BJ (cell line): Measurements from ENCODE around the gene COL24A1. TPM values are rescaled to one million over a fixed set of nuclear protein-coding genes. Genes with fewer than 3 reads are reported as not detected.
"Not testable (repeated sequence)": the region's sequence is repeated elsewhere in the genome, so short reads cannot be mapped to it uniquely, and the experiment has no call there.

ENCODE experiments used
- CTCF ChIA-PET: fragments of 350-600 bp; formaldehyde crosslinking; extraction: SDS; loops from one replicate; lab custom pipeline; 2021; ENCODE audit warnings: antibody characterized with exemption, inconsistent platforms; lab: Yijun Ruan, JAX
- POLR2A ChIA-PET: fragments of 300-600 bp; sonication (Branson Sonifier 250); formaldehyde crosslinking; extraction: SDS; loops from one replicate; lab custom pipeline; 2021; ENCODE audit warnings: antibody characterized with exemption; lab: Charles Lee
- DNase-seq: peaks from one replicate; pipeline ENCODE4 v3.0.0-alpha.2; 2011; ENCODE audit warnings: low read depth
- H3K27me3 ChIP-seq: 2 replicates; pipeline ENCODE4 v1.6.0; 2011; ENCODE audit warnings: low read length; ENCODE audit not compliant: control insufficient read depth, insufficient read depth
- H3K36me3 ChIP-seq: 2 replicates; pipeline ENCODE4 v1.5.1; 2011; ENCODE audit warnings: low read length; ENCODE audit not compliant: control insufficient read depth, insufficient read depth
- H3K4me3 ChIP-seq: 2 replicates; pipeline ENCODE4 v1.5.1; 2011; ENCODE audit warnings: low read depth, mild to moderate bottlenecking, control low read depth, low read length
- polyA plus RNA-seq: library from polyadenylated mRNA; depleted of rRNA; stranded (reverse); fragments of >200 nt; gene quantifications from 2 replicates; pipeline ENCODE4 v1.2.3, GENCODE V29; 2011
- TF ChIP-seq, protein P1 (sequence below): IDR thresholded peaks from 2 replicates; pipeline ENCODE4 v1.5.1; 2011; ENCODE audit warnings: low read depth, mild to moderate bottlenecking, control low read depth, inconsistent platforms, low read length, moderate library complexity; ENCODE audit not compliant: insufficient read depth

The COL24A1 gene
- polyA plus RNA-seq, 1 experiment: 0.28 TPM

DNA sequence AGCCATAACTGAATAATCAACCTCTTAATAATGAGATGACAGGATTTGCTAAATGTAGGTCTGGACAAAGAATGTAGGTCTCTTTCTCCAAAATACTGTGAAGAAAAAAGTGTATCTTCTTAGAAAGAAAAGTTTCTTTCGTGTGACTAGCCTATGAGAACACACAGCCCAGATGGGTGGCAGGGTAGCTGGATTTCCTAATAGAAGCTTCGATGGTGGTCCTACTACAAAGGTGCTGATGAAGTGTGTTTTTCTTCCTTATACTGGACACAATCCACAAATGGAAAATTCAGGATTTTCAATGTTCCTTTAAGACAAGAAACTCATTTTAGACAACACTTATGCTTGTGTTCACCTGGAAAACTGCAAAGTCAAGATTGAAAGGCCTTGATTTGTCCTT, 358.2 kb downstream of the COL24A1 start:
- no peaks in the 10 kb centered on the region for H3K27me3 ChIP-seq
- DNase-seq: no peak
- CTCF ChIA-PET: no interaction called here
- no peaks in the 10 kb centered on the region for H3K36me3 ChIP-seq
- POLR2A ChIA-PET: no interaction called here
- TF ChIP-seq, protein P1, sequence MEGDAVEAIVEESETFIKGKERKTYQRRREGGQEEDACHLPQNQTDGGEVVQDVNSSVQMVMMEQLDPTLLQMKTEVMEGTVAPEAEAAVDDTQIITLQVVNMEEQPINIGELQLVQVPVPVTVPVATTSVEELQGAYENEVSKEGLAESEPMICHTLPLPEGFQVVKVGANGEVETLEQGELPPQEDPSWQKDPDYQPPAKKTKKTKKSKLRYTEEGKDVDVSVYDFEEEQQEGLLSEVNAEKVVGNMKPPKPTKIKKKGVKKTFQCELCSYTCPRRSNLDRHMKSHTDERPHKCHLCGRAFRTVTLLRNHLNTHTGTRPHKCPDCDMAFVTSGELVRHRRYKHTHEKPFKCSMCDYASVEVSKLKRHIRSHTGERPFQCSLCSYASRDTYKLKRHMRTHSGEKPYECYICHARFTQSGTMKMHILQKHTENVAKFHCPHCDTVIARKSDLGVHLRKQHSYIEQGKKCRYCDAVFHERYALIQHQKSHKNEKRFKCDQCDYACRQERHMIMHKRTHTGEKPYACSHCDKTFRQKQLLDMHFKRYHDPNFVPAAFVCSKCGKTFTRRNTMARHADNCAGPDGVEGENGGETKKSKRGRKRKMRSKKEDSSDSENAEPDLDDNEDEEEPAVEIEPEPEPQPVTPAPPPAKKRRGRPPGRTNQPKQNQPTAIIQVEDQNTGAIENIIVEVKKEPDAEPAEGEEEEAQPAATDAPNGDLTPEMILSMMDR: no peak
- no peak overlapping the region for H3K4me3 ChIP-seq

DNA sequence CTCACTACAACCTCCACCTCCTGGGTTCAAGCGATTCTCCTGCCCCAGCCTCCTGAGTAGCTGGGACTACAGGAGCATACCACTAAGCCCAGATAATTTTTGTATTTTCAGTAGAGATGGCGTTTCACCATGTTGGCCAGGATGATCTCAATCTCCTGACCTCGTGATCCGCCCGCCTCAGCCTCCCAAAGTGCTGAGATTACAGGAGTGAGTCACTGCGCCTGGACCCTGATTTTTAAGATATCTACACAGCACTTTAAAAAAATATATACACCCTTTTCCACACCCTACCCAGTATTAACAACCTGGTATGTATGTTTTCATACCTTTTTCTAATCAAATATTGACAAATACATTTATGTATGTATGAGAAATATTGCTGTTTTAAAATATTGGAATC, 379.6 kb downstream of the COL24A1 start:
- POLR2A ChIA-PET, H3K36me3 ChIP-seq, DNase-seq, H3K27me3 ChIP-seq, H3K4me3 ChIP-seq, CTCF ChIA-PET: not testable (repeated sequence)

DNA sequence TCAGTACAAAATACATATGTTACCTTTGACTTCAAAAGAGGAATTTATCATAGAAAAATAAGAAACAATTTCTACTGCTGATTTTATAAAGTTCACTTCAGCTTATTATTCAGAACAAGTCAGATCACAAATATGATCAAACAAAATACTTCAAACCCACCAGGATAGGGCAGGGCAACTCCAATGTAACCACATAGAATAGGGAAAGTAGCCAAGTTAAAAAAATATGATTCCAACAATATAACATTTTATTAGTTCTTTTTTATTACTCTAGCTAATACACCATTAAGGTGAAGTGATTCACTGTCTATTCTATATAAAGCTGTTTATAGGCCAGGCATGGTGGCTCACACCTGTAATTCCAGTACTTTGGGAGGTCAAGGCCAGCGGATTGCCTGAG, 393.8 kb downstream of the COL24A1 start:
- ChIA-PET CTCF (interaction anchor here (1.1 to 1.4 kb wide), 2 partner anchors 13 to 15 kb away, joined by 3 read pairs; no protein-coding TSS in a partner anchor), POLR2A (no interaction called here)
- Histone ChIP-seq H3K4me3 (no peak overlapping the region), H3K27me3 (no peaks in the 10 kb centered on the region), H3K36me3 (no peaks in the 10 kb centered on the region)
- TF ChIP-seq, protein P1: no peak
- no peak for DNase-seq

DNA sequence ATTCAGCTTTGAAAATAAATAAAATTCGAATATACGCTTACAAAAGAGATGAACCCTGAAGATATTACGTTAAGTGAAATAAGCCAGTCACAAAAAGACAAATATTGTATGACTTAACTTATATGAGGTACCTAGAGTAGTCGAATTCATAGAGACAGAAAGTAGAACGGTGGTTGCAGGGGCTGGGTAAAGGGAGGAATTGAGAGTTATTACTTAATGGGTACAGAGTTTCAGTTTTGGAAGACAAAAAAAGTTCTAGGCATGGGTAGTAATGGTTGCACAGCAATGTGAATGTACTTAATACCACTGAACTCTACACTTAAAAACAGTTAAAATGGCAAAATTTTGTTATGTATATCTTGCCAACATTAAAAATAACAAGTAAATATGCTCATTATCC, 399.7 kb downstream of the COL24A1 start:
- CTCF ChIA-PET: no interaction called here
- no peak overlapping the region for H3K4me3 ChIP-seq
- TF ChIP-seq, protein P1: no peak
- no peaks in the 10 kb centered on the region for H3K27me3 ChIP-seq
- DNase-seq: no peak
- H3K36me3 ChIP-seq: no peaks in the 10 kb centered on the region
- POLR2A ChIA-PET: no interaction called here

DNA sequence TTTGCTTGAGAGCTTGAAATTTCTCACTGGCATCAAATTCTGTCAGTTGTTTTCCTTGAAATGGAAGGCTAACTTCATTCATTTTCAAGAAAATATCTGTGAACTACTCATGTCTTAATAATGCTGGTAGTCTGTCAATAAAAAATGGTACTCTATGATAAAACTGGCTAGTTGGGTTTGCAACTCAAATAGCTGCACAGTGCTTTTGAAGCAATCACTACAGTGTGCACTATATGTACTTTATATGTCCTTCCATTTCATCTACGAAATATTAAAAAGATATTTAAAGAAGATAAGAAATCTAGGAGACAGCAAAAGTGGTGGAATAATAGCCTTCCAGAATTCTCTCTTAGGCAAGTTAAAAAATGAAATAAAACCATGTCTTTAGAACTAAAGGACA, 408.5 kb downstream of the COL24A1 start:
- H3K4me3 ChIP-seq: no peak overlapping the region
- ChIA-PET CTCF (interaction anchor here (0.8 kb wide), 1 partner anchor 15 kb away, joined by 3 read pairs; no protein-coding TSS in a partner anchor), POLR2A (no interaction called here)
- no peak for DNase-seq
- no peaks in the 10 kb centered on the region for H3K36me3 ChIP-seq
- H3K27me3 ChIP-seq: no peaks in the 10 kb centered on the region
- TF ChIP-seq, protein P1: no peak

DNA sequence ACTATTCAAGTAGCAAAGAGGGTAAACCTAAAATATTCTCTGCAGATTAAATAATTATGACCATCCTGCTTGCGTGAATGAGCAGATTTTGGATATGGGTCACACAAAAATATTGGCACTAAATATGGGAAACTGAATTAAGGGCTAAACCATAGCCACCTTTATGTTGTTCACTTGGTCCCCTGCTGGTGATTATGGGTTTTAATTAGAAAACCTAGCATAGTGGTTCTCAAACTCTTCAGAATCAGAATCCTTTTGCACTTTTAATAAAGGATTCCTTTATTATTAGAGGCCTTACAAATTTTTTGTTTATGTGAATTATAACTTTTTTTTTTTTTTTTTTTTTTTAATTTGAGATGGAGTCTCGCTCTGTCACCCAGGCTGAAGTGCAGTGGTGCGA, 409.8 kb downstream of the COL24A1 start:
- DNase-seq: no peak
- TF ChIP-seq, protein P1: no peak
- no peaks in the 10 kb centered on the region for H3K27me3 ChIP-seq
- POLR2A ChIA-PET: no interaction called here
- no peaks in the 10 kb centered on the region for H3K36me3 ChIP-seq
- no peak overlapping the region for H3K4me3 ChIP-seq
- CTCF ChIA-PET: no interaction called here
